Transverse colon (tissue), 3 donors: Measurements from ENCODE around the gene TMC6.

ENCODE experiments used
- POLR2A ChIP-seq: fragments of 450-650 bp; IDR thresholded peaks from one replicate; pipeline ENCODE4 v1.6.1; 2016; ENCODE audit warnings: antibody characterized with exemption, mild to moderate bottlenecking, moderate library complexity
- TF ChIP-seq, protein P1 (sequence below), 5 experiments: fragments of 200-600 bp in 3 of 5; fragments of 450-650 bp in 2 of 5; sonication (generic) in 3 of 5; IDR thresholded peaks; 1 replicate in 2 of 5; 2 replicates in 3 of 5; pipeline ENCODE4 v1.5.1; 2016 to 2017; ENCODE audit warnings: antibody characterized with exemption in 5 of 5, inconsistent platforms in 3 of 5, mild to moderate bottlenecking in 2 of 5, moderate library complexity in 1 of 5

DNA sequence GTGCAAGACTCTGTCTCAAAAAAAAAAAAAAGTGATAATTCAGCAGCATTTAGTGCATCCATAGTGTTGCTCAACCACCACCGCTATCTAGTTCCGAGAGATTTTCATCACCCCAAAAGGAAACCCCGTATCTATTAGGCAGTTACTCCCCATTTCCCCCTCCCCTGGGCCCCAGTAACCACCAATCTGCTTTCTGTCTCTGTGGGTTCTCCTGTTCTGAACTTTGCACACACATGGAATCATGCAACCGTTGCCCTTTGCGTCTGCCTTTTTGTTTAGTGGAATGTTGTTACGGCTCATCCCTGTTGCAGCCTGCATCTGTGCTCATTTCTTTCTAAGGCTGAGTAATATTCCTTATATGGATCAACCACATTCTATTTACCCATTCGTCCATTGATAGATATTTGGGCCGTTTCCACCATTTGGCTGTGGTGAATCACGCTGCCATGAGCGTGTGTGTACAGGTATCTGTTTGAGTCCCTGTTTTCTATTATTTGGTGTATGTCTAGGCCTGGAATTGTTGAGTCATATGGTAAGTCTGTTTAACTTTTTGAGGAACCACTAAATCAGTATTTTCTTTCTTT, 31.1 kb upstream of the TMC6 start:
- TF ChIP-seq, protein P1, sequence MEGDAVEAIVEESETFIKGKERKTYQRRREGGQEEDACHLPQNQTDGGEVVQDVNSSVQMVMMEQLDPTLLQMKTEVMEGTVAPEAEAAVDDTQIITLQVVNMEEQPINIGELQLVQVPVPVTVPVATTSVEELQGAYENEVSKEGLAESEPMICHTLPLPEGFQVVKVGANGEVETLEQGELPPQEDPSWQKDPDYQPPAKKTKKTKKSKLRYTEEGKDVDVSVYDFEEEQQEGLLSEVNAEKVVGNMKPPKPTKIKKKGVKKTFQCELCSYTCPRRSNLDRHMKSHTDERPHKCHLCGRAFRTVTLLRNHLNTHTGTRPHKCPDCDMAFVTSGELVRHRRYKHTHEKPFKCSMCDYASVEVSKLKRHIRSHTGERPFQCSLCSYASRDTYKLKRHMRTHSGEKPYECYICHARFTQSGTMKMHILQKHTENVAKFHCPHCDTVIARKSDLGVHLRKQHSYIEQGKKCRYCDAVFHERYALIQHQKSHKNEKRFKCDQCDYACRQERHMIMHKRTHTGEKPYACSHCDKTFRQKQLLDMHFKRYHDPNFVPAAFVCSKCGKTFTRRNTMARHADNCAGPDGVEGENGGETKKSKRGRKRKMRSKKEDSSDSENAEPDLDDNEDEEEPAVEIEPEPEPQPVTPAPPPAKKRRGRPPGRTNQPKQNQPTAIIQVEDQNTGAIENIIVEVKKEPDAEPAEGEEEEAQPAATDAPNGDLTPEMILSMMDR (IDR thresholded peaks at IDR 0.05), result no peak
- TF ChIP-seq POLR2A, result no peak
